HEK293 (cell line): ENCODE measurements around the gene CARS1.

ENCODE experiments used
- CTCF ChIA-PET: fragments of 350-600 bp; formaldehyde crosslinking; extraction: SDS; loops from one replicate; lab custom pipeline; 2021; ENCODE audit warnings: antibody characterized with exemption; lab: Yijun Ruan, JAX
- POLR2A ChIA-PET: fragments of 300-600 bp; formaldehyde crosslinking; extraction: SDS; loops from one replicate; lab custom pipeline; 2020; ENCODE audit warnings: antibody characterized with exemption, inconsistent platforms; lab: Yijun Ruan, JAX
- H3K27ac ChIP-seq: fragments of 200-500 bp; sonication (Bioruptor generic); 2 replicates; pipeline ENCODE4 v1.5.1; 2014; ENCODE audit warnings: low read depth, low read length, control low read depth, inconsistent platforms; ENCODE audit errors: extremely low read depth
- H3K36me3 ChIP-seq, 2 experiments: fragments of 200-500 bp in 1 of 2; sonication (Bioruptor generic) in 1 of 2; 1 replicate in 1 of 2; 2 replicates in 1 of 2; pipeline ENCODE4 v1.5.1; 2014 to 2017; ENCODE audit warnings: inconsistent platforms in 2 of 2, low read length in 2 of 2; ENCODE audit not compliant: control insufficient read depth in 2 of 2, insufficient read depth in 1 of 2
- H3K4me1 ChIP-seq: fragments of 200-500 bp; sonication (Bioruptor generic); 2 replicates; pipeline ENCODE4 v1.5.1; 2014; ENCODE audit warnings: mild to moderate bottlenecking, low read length, inconsistent platforms; ENCODE audit not compliant: control insufficient read depth, insufficient read depth
- H3K4me3 ChIP-seq: 2 replicates; pipeline ENCODE4 v1.5.1; 2011; ENCODE audit warnings: low read depth, mild to moderate bottlenecking, control low read depth, low read length, moderate library complexity
- H3K9me3 ChIP-seq: fragments of 200-500 bp; sonication (Bioruptor generic); 2 replicates; pipeline ENCODE4 v1.5.1; 2014; ENCODE audit warnings: low read depth, low read length, inconsistent platforms; ENCODE audit not compliant: control insufficient read depth, insufficient read depth
- CTCF ChIP-seq: fragments of 450-650 bp; formaldehyde crosslinking; IDR thresholded peaks from 2 replicates; pipeline ENCODE4 v1.5.1; 2016; ENCODE audit warnings: missing biosample characterization, missing genetic modification characterization
- GLI4 ChIP-seq: fragments of 450-650 bp; formaldehyde crosslinking; IDR thresholded peaks from 2 replicates; pipeline ENCODE4 v1.5.1; 2016; ENCODE audit warnings: missing biosample characterization, missing genetic modification characterization
- KLF16 ChIP-seq: fragments of 450-650 bp; formaldehyde crosslinking; IDR thresholded peaks from 2 replicates; pipeline ENCODE4 v1.5.1; 2017; ENCODE audit warnings: missing biosample characterization, missing genetic modification characterization
- MEIS1 ChIP-seq: sonication (generic); formaldehyde crosslinking; IDR thresholded peaks from 2 replicates; pipeline ENCODE4 v1.8.1; 2022; ENCODE audit warnings: missing genetic modification reagents, mild to moderate bottlenecking, borderline replicate concordance
- ZBTB20 ChIP-seq: fragments of 450-650 bp; formaldehyde crosslinking; IDR thresholded peaks from 2 replicates; pipeline ENCODE4 v1.5.1; 2016; ENCODE audit warnings: missing biosample characterization, missing genetic modification characterization
- ZBTB7A ChIP-seq: fragments of 450-650 bp; formaldehyde crosslinking; IDR thresholded peaks from 2 replicates; pipeline ENCODE4 v1.5.1; 2016; ENCODE audit warnings: low read depth, missing biosample characterization, missing genetic modification characterization
- ZBTB8A ChIP-seq: fragments of 450-650 bp; formaldehyde crosslinking; IDR thresholded peaks from 2 replicates; pipeline ENCODE4 v1.5.1; 2016; ENCODE audit warnings: missing biosample characterization, missing genetic modification characterization
- ZNF138 ChIP-seq: fragments of 450-650 bp; formaldehyde crosslinking; IDR thresholded peaks from 2 replicates; pipeline ENCODE4 v1.5.1; 2016; ENCODE audit warnings: missing biosample characterization, missing genetic modification characterization, borderline replicate concordance
- ZNF146 ChIP-seq: fragments of 450-650 bp; formaldehyde crosslinking; IDR thresholded peaks from 2 replicates; pipeline ENCODE4 v1.5.1; 2016; ENCODE audit warnings: missing biosample characterization, missing genetic modification characterization
- ZNF169 ChIP-seq: fragments of 450-650 bp; formaldehyde crosslinking; IDR thresholded peaks from 2 replicates; pipeline ENCODE4 v1.5.1; 2016; ENCODE audit warnings: missing biosample characterization, missing genetic modification characterization
- ZNF202 ChIP-seq: fragments of 450-650 bp; formaldehyde crosslinking; IDR thresholded peaks from 2 replicates; pipeline ENCODE4 v1.5.1; 2016; ENCODE audit warnings: missing biosample characterization, missing genetic modification characterization, borderline replicate concordance
- ZNF239 ChIP-seq: fragments of 450-650 bp; formaldehyde crosslinking; IDR thresholded peaks from 2 replicates; pipeline ENCODE4 v1.5.1; 2016; ENCODE audit warnings: missing biosample characterization, missing genetic modification characterization
- ZNF302 ChIP-seq: fragments of 450-650 bp; formaldehyde crosslinking; IDR thresholded peaks from 2 replicates; pipeline ENCODE4 v1.5.1; 2016; ENCODE audit warnings: missing biosample characterization, missing genetic modification characterization, low read depth
- ZNF521 ChIP-seq: fragments of 450-650 bp; formaldehyde crosslinking; IDR thresholded peaks from 2 replicates; pipeline ENCODE4 v1.5.1; 2017; ENCODE audit warnings: missing biosample characterization, mild to moderate bottlenecking, missing genetic modification characterization
- ZNF549 ChIP-seq: fragments of 450-650 bp; IDR thresholded peaks from 2 replicates; pipeline ENCODE4 v1.5.1; 2018; ENCODE audit warnings: missing biosample characterization, missing genetic modification characterization, mild to moderate bottlenecking, inconsistent platforms, moderate library complexity
- ZNF629 ChIP-seq: fragments of 450-650 bp; formaldehyde crosslinking; IDR thresholded peaks from 2 replicates; pipeline ENCODE4 v1.5.1; 2017; ENCODE audit warnings: missing biosample characterization, missing genetic modification characterization
- ZNF707 ChIP-seq: fragments of 450-650 bp; formaldehyde crosslinking; IDR thresholded peaks from 2 replicates; pipeline ENCODE4 v1.5.1; 2016; ENCODE audit warnings: missing biosample characterization, missing genetic modification characterization
- TF ChIP-seq, protein P1 (sequence below): fragments of 450-650 bp; formaldehyde crosslinking; IDR thresholded peaks from 2 replicates; pipeline ENCODE4 v1.5.1; 2016; ENCODE audit warnings: missing biosample characterization, missing genetic modification characterization

CARS1 gene

GRCh38 chr11:3057069-3057963, at the start of gene CARS1 (continued):
- TF ChIP-seq CTCF (tag by site-specific recombination): 0 out of 2 replicates have a peak, but pooled peaks have one; percentile 11
- no peak for TF ChIP-seq ZNF169 (tag by site-specific recombination)
- TF ChIP-seq, protein P1, sequence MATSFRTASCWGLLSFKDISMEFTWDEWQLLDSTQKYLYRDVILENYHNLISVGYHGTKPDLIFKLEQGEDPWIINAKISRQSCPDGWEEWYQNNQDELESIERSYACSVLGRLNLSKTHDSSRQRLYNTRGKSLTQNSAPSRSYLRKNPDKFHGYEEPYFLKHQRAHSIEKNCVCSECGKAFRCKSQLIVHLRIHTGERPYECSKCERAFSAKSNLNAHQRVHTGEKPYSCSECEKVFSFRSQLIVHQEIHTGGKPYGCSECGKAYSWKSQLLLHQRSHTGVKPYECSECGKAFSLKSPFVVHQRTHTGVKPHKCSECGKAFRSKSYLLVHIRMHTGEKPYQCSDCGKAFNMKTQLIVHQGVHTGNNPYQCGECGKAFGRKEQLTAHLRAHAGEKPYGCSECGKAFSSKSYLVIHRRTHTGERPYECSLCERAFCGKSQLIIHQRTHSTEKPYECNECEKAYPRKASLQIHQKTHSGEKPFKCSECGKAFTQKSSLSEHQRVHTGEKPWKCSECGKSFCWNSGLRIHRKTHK (tag by site-specific recombination): no peak
- peak; percentile 50; the same call in 1 of the 2 replicates for TF ChIP-seq ZNF629 (tag by site-specific recombination)
- TF ChIP-seq ZNF549 (tag by site-specific recombination): no peak
- no peak for TF ChIP-seq ZNF138 (tag by site-specific recombination)
- TF ChIP-seq MEIS1: no peak
- no peak for TF ChIP-seq KLF16 (tag by site-specific recombination)
- TF ChIP-seq ZBTB20 (tag by site-specific recombination): peak; percentile 45; the same call in 1 of the 2 replicates
- TF ChIP-seq ZNF521 (tag by site-specific recombination): no peak
- TF ChIP-seq ZBTB7A (tag by site-specific recombination): no peak
- TF ChIP-seq ZNF302 (tag by site-specific recombination): no peak
- TF ChIP-seq ZNF707 (tag by site-specific recombination): no peak
- no peak for TF ChIP-seq GLI4 (tag by site-specific recombination)
- TF ChIP-seq ZNF239 (tag by site-specific recombination): no peak

DNA sequence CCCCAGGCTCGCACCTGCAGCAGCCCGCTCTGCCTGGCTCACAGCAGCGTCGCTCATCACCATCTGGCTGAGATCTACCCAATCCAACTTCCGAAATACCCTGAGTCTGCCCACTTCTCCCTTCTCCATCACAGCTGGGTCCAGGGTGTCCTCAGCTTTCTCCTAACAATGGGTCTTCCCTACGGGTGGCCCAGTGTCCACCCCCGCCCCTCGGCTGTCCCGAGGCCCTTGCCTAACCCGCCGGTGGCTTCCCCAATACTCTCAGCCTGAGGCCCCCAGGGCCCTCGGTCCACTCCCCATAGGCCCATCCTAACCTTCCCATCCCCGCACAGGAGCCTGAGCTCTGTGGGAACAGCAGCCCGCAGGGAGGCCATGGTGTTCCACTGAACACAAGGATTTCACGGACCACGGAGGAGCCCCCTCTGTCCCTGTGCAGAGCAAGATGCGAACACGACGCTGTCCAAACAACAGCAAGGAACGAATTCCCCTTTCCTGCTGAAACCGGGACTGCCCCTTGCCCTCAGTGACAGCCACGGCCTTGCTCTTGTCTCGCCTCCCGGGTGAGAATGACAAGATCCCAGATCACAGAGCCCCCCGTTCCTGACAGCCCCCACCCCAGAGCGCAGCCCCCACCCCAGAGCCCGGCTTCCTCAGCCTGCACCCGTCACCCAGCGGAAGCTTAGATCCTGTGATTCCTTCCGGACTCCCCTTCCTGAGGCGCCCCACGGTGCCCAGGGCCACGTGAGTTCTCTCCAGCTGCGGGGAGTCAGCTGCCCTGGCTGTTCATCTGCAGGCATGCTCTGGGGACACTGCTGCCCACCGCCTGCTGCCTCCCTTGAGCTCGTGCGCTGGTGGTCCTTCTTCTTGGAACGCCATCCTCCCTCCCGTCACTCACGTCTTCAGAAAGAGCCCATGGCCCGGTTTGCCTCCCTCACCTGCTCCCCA, 48.8 kb upstream of the CARS1 start:
- Histone ChIP-seq H3K36me3 (peaks cover 0 to 17% of the 10 kb centered on the region in 2 experiments; a peak in 1 of 3 replicates), H3K9me3 (no peaks in the 10 kb centered on the region), H3K4me3 (no peak overlapping the region), H3K4me1 (no peaks in the 10 kb centered on the region), H3K27ac (no peak overlapping the region)
- TF ChIP-seq ZBTB8A (tag by site-specific recombination): no peak
- ChIA-PET CTCF (no interaction called here), POLR2A (no interaction called here)

DNA sequence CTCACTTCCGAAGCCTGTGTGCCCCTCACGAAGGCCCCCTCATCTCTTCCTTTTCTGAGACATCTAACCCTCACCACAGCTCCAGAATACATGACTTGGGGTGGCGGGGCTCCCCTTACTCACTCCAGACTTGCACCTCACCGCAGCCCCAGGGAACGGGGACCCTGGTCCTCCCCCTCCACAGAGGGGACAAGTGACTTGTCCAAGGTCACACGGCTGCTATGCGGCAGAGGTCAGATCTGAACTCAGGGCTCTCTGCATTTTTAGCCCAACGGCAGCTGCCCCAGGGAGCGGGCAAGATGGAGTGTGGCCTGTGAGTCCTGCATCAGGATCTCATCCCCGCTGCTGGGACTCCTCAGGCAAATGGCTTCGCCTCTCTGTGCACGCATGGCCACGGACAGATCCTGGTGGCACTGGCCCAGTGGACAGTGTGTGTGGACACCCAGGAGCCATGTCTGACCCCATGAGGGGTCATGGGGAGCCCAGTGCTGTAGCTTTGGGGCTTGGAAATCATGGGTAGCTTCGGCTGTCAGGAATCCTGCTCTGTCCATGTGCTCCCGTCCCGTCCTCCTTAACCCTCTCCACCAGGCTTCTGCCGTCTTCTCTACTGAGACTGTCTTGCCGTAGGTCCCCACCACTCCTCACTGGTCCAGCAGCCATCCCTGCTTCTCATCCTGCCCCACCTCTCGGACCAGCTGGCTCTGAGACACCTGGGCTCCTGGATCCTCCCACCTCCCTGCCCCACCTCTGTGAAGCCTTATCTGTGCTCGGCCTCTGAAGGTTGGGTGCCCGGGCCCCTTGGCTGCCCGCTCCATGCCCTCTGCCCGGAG, 48.0 kb upstream of the CARS1 start:
- POLR2A ChIA-PET: no interaction called here
- H3K27ac ChIP-seq: no peak overlapping the region
- TF ChIP-seq ZNF146 (tag by site-specific recombination): no peak
- TF ChIP-seq ZNF202 (tag by site-specific recombination): no peak
- TF ChIP-seq, all 188 proteins: peak for 0
- H3K9me3 ChIP-seq: no peaks in the 10 kb centered on the region
- no peaks in the 10 kb centered on the region for H3K4me1 ChIP-seq
- no peak overlapping the region for H3K4me3 ChIP-seq
- CTCF ChIA-PET: interaction anchor here (1.7 kb wide), 1 partner anchor 68 kb away, joined by 7 read pairs; no protein-coding TSS in a partner anchor
- peaks cover 0 to 21% of the 10 kb centered on the region in 2 experiments; a peak in 1 of 3 replicates for H3K36me3 ChIP-seq
